ENCODE measurements around the gene IFI44. TPM values are rescaled to one million over a fixed set of nuclear protein-coding genes. Genes with fewer than 3 reads are reported as not detected.

The IFI44 gene
- total and polyA plus RNA-seq, 7 donors = 3.3 to 6.8 (median 4.3) TPM

GRCh38 chr1:78624035-78624434 lies 25.6 kb upstream of the IFI44 start:
- Histone ChIP-seq H3K9me3 (no peaks in the 10 kb centered on the region), H3K27me3 (ENCODE audit: insufficient read depth in 3 of 3, low read length in 2 of 3) (no peaks in the 10 kb centered on the region), H3K36me3 (ENCODE audit: insufficient read depth in 1 of 2, low read depth in 1 of 2) (no peaks in the 10 kb centered on the region), H3K27ac (no peak overlapping the region), H3K4me3 (no peak overlapping the region), H3K4me1 (peaks cover 10% of the 10 kb centered on the region)
- intact Hi-C loops (cut with DNase I) = no loop called here
- no peak for ATAC-seq
- DNase-seq = no peak
- WGBS, 3 donors = 92 to 98% (median 97%) methylated on average over 7 of the region's 7 CpGs
- no peak for TF ChIP-seq CTCF (IDR thresholded peaks at IDR 0.05)

- Histone ChIP-seq H3K27ac (no peak overlapping the region), H3K9me3 (no peaks in the 10 kb centered on the region), H3K36me3 (ENCODE audit: insufficient read depth in 1 of 2, low read depth in 1 of 2) (no peaks in the 10 kb centered on the region), H3K4me1 (no peaks in the 10 kb centered on the region), H3K27me3 (ENCODE audit: insufficient read depth in 3 of 3, low read length in 2 of 3) (no peaks in the 10 kb centered on the region), H3K4me3 (no peak overlapping the region)
- DNase-seq (no peak), ATAC-seq (no peak)
- no peak for TF ChIP-seq CTCF (IDR thresholded peaks at IDR 0.05)
- intact Hi-C loops (cut with DNase I) = no loop called here
- 70 to 97% (median 78%) methylated on average over 1 of the region's 1 CpG for WGBS, 3 donors
Observed at GRCh38 chr1:78627321-78627720, 22.3 kb upstream of the IFI44 start.

GRCh38 chr1:78630600-78630999 lies 19.0 kb upstream of the IFI44 start:
- intact Hi-C loops (cut with DNase I) = no loop called here
- no peak for DNase-seq
- Histone ChIP-seq H3K36me3 (ENCODE audit: insufficient read depth in 1 of 2, low read depth in 1 of 2) (no peaks in the 10 kb centered on the region), H3K4me3 (no peak overlapping the region), H3K4me1 (no peaks in the 10 kb centered on the region), H3K27ac (no peak overlapping the region), H3K27me3 (ENCODE audit: insufficient read depth in 3 of 3, low read length in 2 of 3) (no peaks in the 10 kb centered on the region), H3K9me3 (no peaks in the 10 kb centered on the region)
- no peak for ATAC-seq
- WGBS, 3 donors = 76 to 97% (median 95%) methylated on average over 2 of the region's 2 CpGs
- TF ChIP-seq CTCF (IDR thresholded peaks at IDR 0.05) = no peak

- WGBS, 3 donors = 91 to 96% (median 94%) methylated on average over 4 of the region's 4 CpGs
- H3K36me3 ChIP-seq (ENCODE audit: insufficient read depth in 1 of 2, low read depth in 1 of 2) = no peaks in the 10 kb centered on the region
- ATAC-seq (no peak), DNase-seq (no peak)
- no peaks in the 10 kb centered on the region for H3K27me3 ChIP-seq (ENCODE audit: insufficient read depth in 3 of 3, low read length in 2 of 3)
- no peaks in the 10 kb centered on the region for H3K4me1 ChIP-seq
- no peak overlapping the region for H3K27ac ChIP-seq
- H3K9me3 ChIP-seq = no peaks in the 10 kb centered on the region
- intact Hi-C loops (cut with DNase I) = no loop called here
- TF ChIP-seq CTCF (IDR thresholded peaks at IDR 0.05) = no peak
- H3K4me3 ChIP-seq = no peak overlapping the region
Observed at GRCh38 chr1:78633209-78633608, 16.4 kb upstream of the IFI44 start.

GRCh38 chr1:78640462-78640861 lies 9.2 kb upstream of the IFI44 start:
- intact Hi-C loops (cut with DNase I) = no loop called here
- Histone ChIP-seq H3K9me3 (no peaks in the 10 kb centered on the region), H3K27me3 (ENCODE audit: insufficient read depth in 3 of 3, low read length in 2 of 3) (no peaks in the 10 kb centered on the region), H3K27ac (no peak overlapping the region), H3K4me1 (no peaks in the 10 kb centered on the region), H3K4me3 (no peak overlapping the region), H3K36me3 (ENCODE audit: insufficient read depth in 1 of 2, low read depth in 1 of 2) (no peaks in the 10 kb centered on the region)
- no peak for DNase-seq
- no peak for ATAC-seq
- WGBS, 3 donors = 56 to 67% (median 63%) methylated on average over 1 of the region's 1 CpG
- TF ChIP-seq CTCF (IDR thresholded peaks at IDR 0.05) = no peak
